Kidney (tissue), 14 donors: ENCODE data around the gene UBE3C. TPM values are rescaled to one million over a fixed set of nuclear protein-coding genes. Genes with fewer than 3 reads are reported as not detected.

Experiments
- DNase-seq, 5 donors: peaks; one replicate each; pipeline ENCODE4 v3.0.0-alpha.2; 2013 to 2020
- FAIRE-seq: peaks from 2 replicates; lab custom pipeline; 2012; peaks lifted over from hg19 to GRCh38; lab: Jason Lieb, UNC
- H3K27ac ChIP-seq, 2 donors: one replicate each; pipeline ENCODE4 v1.7.0; 2013; ENCODE audit warnings: low read depth in 2 of 2, low read length in 2 of 2, inconsistent platforms in 1 of 2
- H3K27me3 ChIP-seq: one replicate; pipeline ENCODE4 v1.7.1; 2013; ENCODE audit warnings: low read length, inconsistent platforms; ENCODE audit not compliant: control insufficient read depth, insufficient read depth
- H3K36me3 ChIP-seq, 3 donors: one replicate each; pipeline versions ENCODE4 v1.7.0 to v1.7.1; 2013; ENCODE audit warnings: low read length in 3 of 3, control low read depth in 1 of 3, inconsistent platforms in 1 of 3; ENCODE audit not compliant: insufficient read depth in 3 of 3, control insufficient read depth in 2 of 3
- H3K4me1 ChIP-seq, 3 donors: one replicate each; pipeline versions ENCODE4 v1.7.0 to v1.7.1; 2013; ENCODE audit warnings: low read length in 3 of 3, inconsistent platforms in 1 of 3, low read depth in 1 of 3; ENCODE audit not compliant: control insufficient read depth in 2 of 3, insufficient read depth in 2 of 3
- H3K4me3 ChIP-seq, 3 donors: one replicate each; pipeline versions ENCODE4 v1.7.0 to v1.8.1; 2013; ENCODE audit warnings: low read length in 3 of 3, control low read depth in 1 of 3, inconsistent platforms in 1 of 3
- H3K9ac ChIP-seq, 3 donors: one replicate each; pipeline versions ENCODE4 v1.7.0 to v1.7.1; 2013; ENCODE audit warnings: low read length in 3 of 3, control low read depth in 1 of 3, inconsistent platforms in 1 of 3
- H3K9me3 ChIP-seq, 3 donors: one replicate each; pipeline versions ENCODE4 v1.7.0 to v1.7.1; 2013; ENCODE audit warnings: low read length in 3 of 3, control low read depth in 1 of 3, inconsistent platforms in 1 of 3; ENCODE audit not compliant: control insufficient read depth in 2 of 3, insufficient read depth in 1 of 3
- intact Hi-C: fragments of 100-400 bp; cut with DNase I; formaldehyde crosslinking; loops from one replicate; pipeline ENCODE4 v1.11.1; 2022
- polyA plus RNA-seq: library from polyadenylated mRNA; stranded (reverse); fragments of 350-450 nt; fragmentation: Illumina TruSeq; extraction: RNeasy Lipid Tissue Mini Kit (QIAGEN cat#74804); gene quantifications from one replicate; pipeline ENCODE4 v1.2.3, GENCODE V29; 2014; ENCODE audit warnings: low read depth, low replicate concordance; ENCODE audit not compliant: insufficient read depth
- total RNA-seq: library from RNA; stranded (reverse); fragmentation: NEBNext Ultra II Directional; extraction: Animal tissue kit (Norgen Biotek cat#: 25700); gene quantifications from one replicate; pipeline ENCODE4 v1.2.1, GENCODE V29; 2021
- TF ChIP-seq, protein P1 (sequence below): IDR thresholded peaks from 3 replicates; pipeline ENCODE4 v1.5.1; 2012; ENCODE audit warnings: mild to moderate bottlenecking, moderate library complexity, borderline replicate concordance; ENCODE audit not compliant: insufficient read depth; ENCODE audit errors: extremely low read depth
- donor health status: control.
- donor health status: control.
- donor health status: control.
- donor health status: control.
- donor health status: control.
- donor health status: DM: yes; HTN: yes; CAD: no.
- donor health status: Normal renal cell carcinoma (clear cell type).

The UBE3C gene
- total and polyA plus RNA-seq, 2 donors from 2014 or later = 20.9 to 58.5 TPM

DNA sequence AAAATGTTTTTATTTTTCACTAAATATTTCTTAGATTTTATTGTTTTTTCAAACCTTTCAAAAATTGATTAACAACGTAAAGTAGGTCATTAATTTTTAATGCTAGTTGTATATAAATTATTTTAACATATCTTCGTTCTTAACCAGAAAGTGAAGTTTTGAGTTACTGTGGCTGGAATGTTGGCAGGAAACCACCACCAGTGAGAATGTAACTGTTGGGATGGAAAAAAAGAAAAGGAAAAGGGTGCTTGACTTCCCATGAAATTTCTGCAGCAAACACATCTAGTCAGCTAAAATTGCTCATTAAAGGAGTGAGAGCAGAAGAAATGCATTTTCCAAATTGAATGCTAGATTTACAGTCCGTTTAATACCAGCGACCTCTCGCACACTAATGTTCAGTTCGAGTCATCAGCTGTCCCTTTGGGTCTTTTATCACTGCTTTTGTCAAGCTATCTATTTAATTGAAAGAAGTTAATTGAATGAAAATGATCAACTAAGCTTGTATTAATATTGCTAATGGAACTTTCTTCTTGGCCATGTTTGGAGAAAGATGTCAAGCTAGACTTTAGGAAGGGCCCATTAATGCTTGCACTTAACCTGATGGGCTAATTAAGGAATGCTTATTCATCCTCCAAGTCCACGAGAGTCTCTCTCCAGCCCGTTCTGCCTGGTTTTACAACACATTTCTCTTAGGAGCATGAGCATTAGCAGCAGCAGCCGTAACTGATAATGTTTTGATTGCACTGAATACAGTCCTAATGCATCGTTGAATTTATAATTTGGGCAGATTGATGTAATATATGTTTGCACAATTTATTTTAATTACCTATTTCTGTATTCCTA, 70.1 kb downstream of the UBE3C start:
- FAIRE-seq (no peak), DNase-seq (peak in 1 of 5 donors; percentile 53)
- peaks cover 3 to 18% (median 10%) of the 10 kb centered on the region in 3 donors for H3K36me3 ChIP-seq
- H3K27me3 ChIP-seq = no peaks in the 10 kb centered on the region
- no peak overlapping the region for H3K4me3 ChIP-seq
- H3K4me1 ChIP-seq = no peaks in the 10 kb centered on the region
- no peak overlapping the region for H3K27ac ChIP-seq
- H3K9ac ChIP-seq = no peak overlapping the region
- no peaks in the 10 kb centered on the region for H3K9me3 ChIP-seq
- TF ChIP-seq, protein P1, sequence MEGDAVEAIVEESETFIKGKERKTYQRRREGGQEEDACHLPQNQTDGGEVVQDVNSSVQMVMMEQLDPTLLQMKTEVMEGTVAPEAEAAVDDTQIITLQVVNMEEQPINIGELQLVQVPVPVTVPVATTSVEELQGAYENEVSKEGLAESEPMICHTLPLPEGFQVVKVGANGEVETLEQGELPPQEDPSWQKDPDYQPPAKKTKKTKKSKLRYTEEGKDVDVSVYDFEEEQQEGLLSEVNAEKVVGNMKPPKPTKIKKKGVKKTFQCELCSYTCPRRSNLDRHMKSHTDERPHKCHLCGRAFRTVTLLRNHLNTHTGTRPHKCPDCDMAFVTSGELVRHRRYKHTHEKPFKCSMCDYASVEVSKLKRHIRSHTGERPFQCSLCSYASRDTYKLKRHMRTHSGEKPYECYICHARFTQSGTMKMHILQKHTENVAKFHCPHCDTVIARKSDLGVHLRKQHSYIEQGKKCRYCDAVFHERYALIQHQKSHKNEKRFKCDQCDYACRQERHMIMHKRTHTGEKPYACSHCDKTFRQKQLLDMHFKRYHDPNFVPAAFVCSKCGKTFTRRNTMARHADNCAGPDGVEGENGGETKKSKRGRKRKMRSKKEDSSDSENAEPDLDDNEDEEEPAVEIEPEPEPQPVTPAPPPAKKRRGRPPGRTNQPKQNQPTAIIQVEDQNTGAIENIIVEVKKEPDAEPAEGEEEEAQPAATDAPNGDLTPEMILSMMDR = no peak
- intact Hi-C loops = no loop called here

DNA sequence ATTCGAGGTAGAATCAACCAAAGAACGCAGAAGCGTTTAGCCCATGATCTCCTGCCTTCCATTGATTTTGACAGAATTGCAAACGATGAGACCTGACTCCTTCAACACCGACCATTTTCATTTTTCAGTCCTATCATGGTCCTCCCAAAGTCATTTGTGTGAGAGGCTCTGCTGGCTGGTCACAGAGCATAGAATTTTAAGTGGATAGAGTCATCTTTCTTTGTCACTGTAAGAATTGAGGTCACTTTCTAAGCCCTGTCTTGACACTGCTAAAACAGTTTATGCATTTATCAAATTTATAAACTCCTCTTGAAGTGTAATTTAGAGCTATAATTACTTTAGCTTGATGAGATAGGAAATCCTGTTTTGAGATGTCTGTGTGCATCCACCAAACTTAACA, 72.0 kb downstream of the UBE3C start:
- Histone ChIP-seq H3K4me1 (no peaks in the 10 kb centered on the region), H3K36me3 (peaks cover 3 to 18% (median 7%) of the 10 kb centered on the region in 3 donors), H3K27me3 (no peaks in the 10 kb centered on the region), H3K9ac (no peak overlapping the region), H3K9me3 (no peaks in the 10 kb centered on the region), H3K4me3 (no peak overlapping the region), H3K27ac (no peak overlapping the region)
- TF ChIP-seq, protein P1 = no peak
- FAIRE-seq (no peak), DNase-seq (no peak)
- intact Hi-C loops = no loop called here

DNA sequence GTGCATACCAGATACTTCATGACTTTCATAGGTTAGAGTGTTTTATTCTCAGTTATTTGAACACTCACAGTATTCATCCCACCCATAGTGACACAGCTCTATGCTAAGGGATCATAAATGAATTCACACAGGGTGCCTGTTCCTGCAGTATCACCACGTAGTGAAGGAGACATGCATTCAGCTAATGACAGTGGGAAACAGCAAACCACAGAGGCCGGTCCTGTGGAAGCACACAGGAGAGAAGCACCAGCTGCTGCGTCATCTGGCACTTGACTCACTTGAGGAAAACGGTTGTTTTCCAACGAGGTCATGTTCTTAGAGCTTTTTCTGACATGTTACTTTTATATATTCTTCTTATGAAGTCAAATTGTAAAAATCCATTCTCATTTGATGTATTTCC, 73.0 kb downstream of the UBE3C start:
- TF ChIP-seq, protein P1 = no peak
- FAIRE-seq = no peak
- no peak overlapping the region for H3K9ac ChIP-seq
- H3K9me3 ChIP-seq = no peaks in the 10 kb centered on the region
- no peaks in the 10 kb centered on the region for H3K27me3 ChIP-seq
- intact Hi-C loops = no loop called here
- H3K4me3 ChIP-seq = no peak overlapping the region
- peaks cover 3 to 18% (median 10%) of the 10 kb centered on the region in 3 donors for H3K36me3 ChIP-seq
- DNase-seq = peak in 2 of 5 donors; percentile 12 to 48
- no peaks in the 10 kb centered on the region for H3K4me1 ChIP-seq
- H3K27ac ChIP-seq = no peak overlapping the region
